GM23338 (cell line): ENCODE results near the gene ZNF708. TPM values are rescaled to one million over a fixed set of nuclear protein-coding genes. Genes with fewer than 3 reads are reported as not detected.

Experiments
- ATAC-seq: fragments of 200-7000 bp; cut with Tn5 transposase; 3 replicates; pipeline ENCODE4 v1.9.1; 2020
- DNase-seq: peaks from one replicate; pipeline ENCODE4 v3.0.0-alpha.2; 2015; ENCODE audit warnings: low spot score
- H2AFZ ChIP-seq: fragments of 200-600 bp; sonication (generic); 2 replicates; pipeline ENCODE4 v1.8.0; 2016; ENCODE audit warnings: antibody characterized with exemption, mild to moderate bottlenecking, moderate library complexity
- H3F3A ChIP-seq: fragments of 200-600 bp; sonication (generic); replicated peaks from 2 replicates; pipeline ENCODE4 v1.8.0; 2017; ENCODE audit warnings: antibody characterized with exemption, mixed run types, low read depth
- H3K27ac ChIP-seq: fragments of 200-600 bp; sonication (generic); 2 replicates; pipeline ENCODE4 v1.6.1; 2016; ENCODE audit warnings: low read depth
- H3K27me3 ChIP-seq: fragments of 200-600 bp; sonication (generic); 2 replicates; pipeline ENCODE4 v1.8.0; 2016; ENCODE audit warnings: mild to moderate bottlenecking, mixed run types, moderate library complexity; ENCODE audit not compliant: insufficient read depth
- H3K36me3 ChIP-seq: fragments of 200-600 bp; sonication (generic); 2 replicates; pipeline ENCODE4 v1.8.0; 2016; ENCODE audit warnings: mild to moderate bottlenecking; ENCODE audit not compliant: insufficient read depth
- H3K4me1 ChIP-seq: fragments of 200-600 bp; sonication (generic); 2 replicates; pipeline ENCODE4 v1.8.0; 2016; ENCODE audit warnings: mild to moderate bottlenecking, moderate library complexity; ENCODE audit not compliant: insufficient read depth
- H3K4me2 ChIP-seq: fragments of 200-600 bp; sonication (generic); 2 replicates; pipeline ENCODE4 v1.7.1; 2017; ENCODE audit warnings: mixed run types
- H3K4me3 ChIP-seq: fragments of 200-600 bp; sonication (generic); 2 replicates; pipeline ENCODE4 v1.6.1; 2016; ENCODE audit warnings: mixed run types
- H3K79me2 ChIP-seq: fragments of 200-600 bp; sonication (generic); replicated peaks from 2 replicates; pipeline ENCODE4 v1.8.0; 2017; ENCODE audit warnings: mild to moderate bottlenecking; ENCODE audit not compliant: insufficient read depth
- H3K9me2 ChIP-seq: fragments of 200-600 bp; sonication (generic); 2 replicates; pipeline ENCODE4 v1.8.0; 2017; ENCODE audit not compliant: insufficient read depth
- H4K20me1 ChIP-seq: fragments of 200-600 bp; sonication (generic); replicated peaks from 2 replicates; pipeline ENCODE4 v1.8.0; 2017; ENCODE audit warnings: mild to moderate bottlenecking; ENCODE audit not compliant: insufficient read depth
- H3K27ac Mint-ChIP-seq: 2 replicates; pipeline ENCODE4 v1.8.0; 2020; ENCODE audit warnings: inconsistent platforms, mild to moderate bottlenecking, moderate library complexity, mixed read lengths
- H3K27me3 Mint-ChIP-seq: 3 replicates; pipeline ENCODE4 v1.8.0; 2022; ENCODE audit warnings: low read depth, mild to moderate bottlenecking, moderate library complexity, mixed read lengths, inconsistent platforms; ENCODE audit not compliant: insufficient read depth, poor library complexity
- H3K36me3 Mint-ChIP-seq: 3 replicates; pipeline ENCODE4 v1.8.0; 2021; ENCODE audit warnings: low read depth, mild to moderate bottlenecking, inconsistent platforms, moderate library complexity, mixed read lengths
- H3K4me1 Mint-ChIP-seq: 3 replicates; pipeline ENCODE4 v1.8.0; 2020; ENCODE audit warnings: mild to moderate bottlenecking, inconsistent platforms, mixed read lengths
- H3K4me3 Mint-ChIP-seq: 3 replicates; pipeline ENCODE4 v1.8.0; 2021; ENCODE audit warnings: moderate library complexity, mild to moderate bottlenecking, inconsistent platforms, mixed read lengths
- H3K9me3 Mint-ChIP-seq: 3 replicates; pipeline ENCODE4 v1.8.0; 2020; ENCODE audit warnings: moderate library complexity, mild to moderate bottlenecking, inconsistent platforms, mixed read lengths
- CREB1 ChIP-seq: fragments of 250-450 bp; sonication (Bioruptor Pico); IDR thresholded peaks from 2 replicates; pipeline ENCODE4 v1.5.0; 2020; ENCODE audit warnings: low read depth, mild to moderate bottlenecking, moderate library complexity
- EZH2phosphoT487 ChIP-seq: fragments of 200-600 bp; sonication (generic); IDR thresholded peaks from one replicate; pipeline ENCODE4 v1.8.1; 2018; ENCODE audit warnings: antibody characterized with exemption; ENCODE audit not compliant: unreplicated experiment
- JUNB ChIP-seq: IDR thresholded peaks from one replicate; pipeline ENCODE4 v1.6.1; 2016; ENCODE audit warnings: antibody characterized with exemption; ENCODE audit not compliant: unreplicated experiment
- NANOG ChIP-seq: IDR thresholded peaks from 2 replicates; pipeline ENCODE4 v1.6.1; 2016; ENCODE audit warnings: antibody characterized with exemption, borderline replicate concordance
- REST ChIP-seq: IDR thresholded peaks from one replicate; pipeline ENCODE4 v1.6.1; 2018; ENCODE audit warnings: antibody characterized with exemption; ENCODE audit not compliant: unreplicated experiment
- ZNF462 ChIP-seq: fragments of 250-450 bp; sonication (Bioruptor Pico); IDR thresholded peaks from 2 replicates; pipeline ENCODE4 v1.5.0; 2020; ENCODE audit warnings: mild to moderate bottlenecking, moderate library complexity
- polyA plus RNA-seq: library from polyadenylated mRNA; unstranded; fragments of >200 nt; fragmentation: Nextera tagmentation; extraction: Ambion mirVana; gene quantifications from 2 replicates; pipeline ENCODE4 v1.2.1, GENCODE V29; 2016
- total RNA-seq: library from RNA; depleted of rRNA; stranded (reverse); fragments of >200 nt; shearing (Covaris generic); gene quantifications from 2 replicates; pipeline ENCODE4 v1.2.3, GENCODE V29; 2014

ZNF708 gene
- total and polyA plus RNA-seq, 2 experiments from 2014 or later: 15.7 to 71.9 TPM

- H2AFZ ChIP-seq: no peak overlapping the region
- H3K4me3 Mint-ChIP-seq: no peak overlapping the region
- H3K4me3 ChIP-seq: no peak overlapping the region
- H3K4me1 Mint-ChIP-seq: peaks cover 43% of the 10 kb centered on the region
- H3K27me3 Mint-ChIP-seq: peaks cover 7% of the 10 kb centered on the region
- H3F3A ChIP-seq: no peaks in the 10 kb centered on the region
- H3K4me1 ChIP-seq: peaks cover 44% of the 10 kb centered on the region
- TF ChIP-seq EZH2phosphoT487 (no peak), CREB1 (CRISPR knock-in tag) (no peak), NANOG (no peak), REST (no peak), ZNF462 (CRISPR knock-in tag) (no peak), JUNB (no peak)
- peaks cover 2% of the 10 kb centered on the region; the same call in 1 of the 2 replicates for H3K36me3 ChIP-seq
- H3K36me3 Mint-ChIP-seq: peaks cover 32% of the 10 kb centered on the region
- H3K9me2 ChIP-seq: no peaks in the 10 kb centered on the region; the same call in 1 of the 2 replicates
- H3K27ac ChIP-seq: no peak overlapping the region
- DNase-seq (no peak), ATAC-seq (no peak)
- H3K4me2 ChIP-seq: no peak overlapping the region
- peaks cover 54% of the 10 kb centered on the region for H4K20me1 ChIP-seq
- H3K9me3 Mint-ChIP-seq: peaks cover 8% of the 10 kb centered on the region
- H3K27ac Mint-ChIP-seq: peak overlapping the region; percentile 56
- H3K27me3 ChIP-seq: no peaks in the 10 kb centered on the region
- H3K79me2 ChIP-seq: peaks cover 100% of the 10 kb centered on the region
Observed at GRCh38 chr19:21321134-21321533, 8.1 kb downstream of the ZNF708 start.
